Left ventricle myocardium superior (tissue), 1 donor: Measurements from ENCODE around the gene PRKCG. TPM values are rescaled to one million over a fixed set of nuclear protein-coding genes. Genes with fewer than 3 reads are reported as not detected.

Experiments used
- total RNA-seq: library from RNA; stranded (reverse); fragmentation: NEBNext Ultra II Directional; extraction: Animal tissue kit (Norgen Biotek cat#: 25700); gene quantifications from one replicate; pipeline ENCODE4 v1.2.1, GENCODE V29; 2021
- donor health status: DM: no; HTN: yes; CAD: no; lungs with severe emphysema.

Gene PRKCG
- total RNA-seq, 1 donor from 2014 or later = not detected

Other genes starting within 250 kb of the PRKCG start
- gene NLRP12, start 57.9 kb upstream of the PRKCG start, total RNA-seq = 0.22 TPM
- 112 TPM for gene MYADM, start 14.3 kb upstream of the PRKCG start, total RNA-seq
- gene CACNG7, start 27.1 kb downstream of the PRKCG start, total RNA-seq = not detected
- gene CACNG8, start 80.7 kb downstream of the PRKCG start, total RNA-seq = 0.02 TPM
- not detected for gene CACNG6, start 109.4 kb downstream of the PRKCG start, total RNA-seq
- gene VSTM1, start 181.7 kb downstream of the PRKCG start, total RNA-seq = not detected
- not detected for gene TARM1, start 199.2 kb downstream of the PRKCG start, total RNA-seq
- gene OSCAR, start 218.6 kb downstream of the PRKCG start, total RNA-seq = 1.1 TPM
- gene NDUFA3, start 220.7 kb downstream of the PRKCG start, total RNA-seq = 589 TPM
- gene TFPT, start 233.5 kb downstream of the PRKCG start, total RNA-seq = 14.3 TPM
- 43.2 TPM for gene PRPF31, start 233.6 kb downstream of the PRKCG start, total RNA-seq